NCI-H146 (cell line): ENCODE results near the gene AVL9.
"Not testable (repeated sequence)": the region's sequence is repeated elsewhere in the genome, so short reads cannot be mapped to it uniquely, and the experiment has no call there.

Experiments
- DNase-seq: peaks from one replicate; lab custom pipeline; 2025; lab: John Stamatoyannopoulos, UW

AVL9 gene

GRCh38 chr7:32587411-32587948 lies 92.2 kb downstream of the AVL9 start:
- DNase-seq, result no peak

GRCh38 chr7:32588657-32589056 lies 93.4 kb downstream of the AVL9 start:
- DNase-seq, result no peak

- DNase-seq, result no peak
These were observed 96.6 kb downstream of the AVL9 start for GRCh38 chr7:32591938-32592337.

GRCh38 chr7:32592701-32593100 lies 97.4 kb downstream of the AVL9 start:
- DNase-seq, result no peak

GRCh38 chr7:32594965-32595490 lies 99.7 kb downstream of the AVL9 start:
- no peak for DNase-seq

- not testable (repeated sequence) for DNase-seq
These were observed 105.9 kb downstream of the AVL9 start for GRCh38 chr7:32601196-32601595.

GRCh38 chr7:32602470-32602869 lies 107.2 kb downstream of the AVL9 start:
- no peak for DNase-seq

- DNase-seq, result not testable (repeated sequence)
These were observed 108.2 kb downstream of the AVL9 start for GRCh38 chr7:32603492-32603891.

- not testable (repeated sequence) for DNase-seq
These were observed 108.8 kb downstream of the AVL9 start for GRCh38 chr7:32604047-32604446.

- DNase-seq, result no peak
These were observed 109.7 kb downstream of the AVL9 start for GRCh38 chr7:32605032-32605431.

GRCh38 chr7:32609463-32609862 lies 114.2 kb downstream of the AVL9 start:
- no peak for DNase-seq

GRCh38 chr7:32611201-32612099 lies 116.2 kb downstream of the AVL9 start:
- DNase-seq, result no peak

- DNase-seq, result no peak
These were observed 121.3 kb downstream of the AVL9 start for GRCh38 chr7:32616625-32617024.

GRCh38 chr7:32618470-32618869 lies 123.2 kb downstream of the AVL9 start:
- no peak for DNase-seq

- DNase-seq, result no peak
These were observed 123.7 kb downstream of the AVL9 start for GRCh38 chr7:32618987-32619386.

- not testable (repeated sequence) for DNase-seq
These were observed 124.1 kb downstream of the AVL9 start for GRCh38 chr7:32619416-32619815.

GRCh38 chr7:32631021-32631420 lies 135.7 kb downstream of the AVL9 start:
- no peak for DNase-seq

- DNase-seq, result not testable (repeated sequence)
These were observed 136.6 kb downstream of the AVL9 start for GRCh38 chr7:32631590-32632497.

- DNase-seq, result not testable (repeated sequence)
These were observed 138.2 kb downstream of the AVL9 start for GRCh38 chr7:32633446-32633845.

- not testable (repeated sequence) for DNase-seq
These were observed 139.6 kb downstream of the AVL9 start for GRCh38 chr7:32634798-32635393.

GRCh38 chr7:32636725-32637462 lies 141.6 kb downstream of the AVL9 start:
- not testable (repeated sequence) for DNase-seq
